Measurements from ENCODE around the gene PIGM. TPM values are rescaled to one million over a fixed set of nuclear protein-coding genes. Genes with fewer than 3 reads are reported as not detected.
"Not testable (repeated sequence)": the region's sequence is repeated elsewhere in the genome, so short reads cannot be mapped to it uniquely, and the experiment has no call there.

The PIGM gene
- total and polyA plus RNA-seq, 2 donors, result 4.6 to 6.2 TPM

DNA sequence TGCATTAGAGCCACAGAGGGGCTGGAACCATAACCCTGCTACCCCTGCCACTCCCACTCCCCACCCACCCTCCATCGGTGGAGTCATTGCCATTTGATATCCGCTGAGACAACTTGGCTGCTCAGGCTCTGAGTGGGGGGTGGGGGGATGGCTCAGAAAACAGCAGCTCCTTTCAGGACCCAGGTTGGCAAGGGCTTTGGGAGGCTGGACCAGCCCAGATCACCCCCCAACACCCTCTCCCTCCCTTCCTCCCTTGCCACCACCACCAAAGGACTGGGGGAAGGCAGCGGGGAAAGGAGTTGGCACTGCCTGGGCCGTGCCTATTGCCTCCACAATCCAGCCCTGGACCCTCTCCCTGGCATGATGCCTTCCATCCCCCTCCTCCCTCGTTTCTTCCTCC, 36.4 kb upstream of the PIGM start:
- no peak for DNase-seq (ENCODE audit: extremely low spot score)
- Histone ChIP-seq H3K27ac (ENCODE audit: low read depth) (no peak overlapping the region), H3K36me3 (ENCODE audit: insufficient read depth) (no peaks in the 10 kb centered on the region), H3K4me3 (ENCODE audit: low read depth, low read length) (no peak overlapping the region), H3K4me1 (ENCODE audit: insufficient read depth) (no peaks in the 10 kb centered on the region)
- 73% methylated on average over 5 of the region's 5 CpGs for WGBS

DNA sequence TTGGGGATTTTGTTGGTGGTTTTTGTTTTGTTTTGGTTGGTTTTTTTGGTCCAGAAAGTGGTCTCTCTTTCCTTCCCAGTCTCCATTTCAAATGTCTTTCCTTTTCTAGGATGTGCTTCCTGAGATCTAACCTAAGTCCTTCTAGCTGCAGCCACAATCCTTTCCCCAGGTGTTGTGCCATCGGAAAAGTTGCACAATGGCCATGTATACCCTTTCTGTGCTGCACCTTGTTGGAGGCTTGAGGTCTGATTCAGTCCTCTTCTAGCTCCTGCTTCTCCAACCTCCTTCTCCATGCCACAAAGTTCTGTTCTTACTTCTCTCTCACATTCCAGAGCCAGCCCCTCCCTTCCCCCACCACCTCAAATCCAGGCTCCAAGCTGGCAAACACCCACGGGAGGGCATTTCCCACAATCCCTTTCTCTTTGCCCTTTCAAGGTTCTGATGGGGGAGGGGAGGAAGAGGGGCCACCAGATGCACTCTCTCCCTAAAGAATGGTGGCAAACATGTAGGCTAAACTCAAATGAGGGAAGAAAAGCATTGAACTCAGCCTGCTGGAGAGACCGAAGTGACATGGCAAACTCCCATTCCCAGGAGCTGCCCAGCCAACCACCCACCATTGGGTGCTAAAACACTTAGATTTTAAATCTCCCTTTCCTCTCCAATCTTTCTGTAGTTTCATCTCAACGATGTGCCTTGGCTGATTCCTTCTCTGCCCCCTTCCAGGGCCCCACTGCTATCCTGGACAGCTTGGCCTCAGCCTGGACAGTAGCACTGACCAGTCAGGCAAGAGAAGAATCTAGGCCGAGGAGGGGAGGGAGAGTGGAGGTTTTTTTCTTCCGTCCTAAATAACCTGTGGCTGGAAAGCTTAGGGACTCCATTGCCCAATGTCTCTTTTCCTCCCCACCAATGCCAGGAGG, 35.3 kb upstream of the PIGM start:
- Histone ChIP-seq H3K36me3 (ENCODE audit: insufficient read depth) (no peaks in the 10 kb centered on the region), H3K4me1 (ENCODE audit: insufficient read depth) (no peaks in the 10 kb centered on the region), H3K4me3 (ENCODE audit: low read depth, low read length) (no peak overlapping the region), H3K27ac (ENCODE audit: low read depth) (no peak overlapping the region)
- WGBS, result 55% methylated on average over 6 of the region's 6 CpGs
- DNase-seq (ENCODE audit: extremely low spot score), result no peak

DNA sequence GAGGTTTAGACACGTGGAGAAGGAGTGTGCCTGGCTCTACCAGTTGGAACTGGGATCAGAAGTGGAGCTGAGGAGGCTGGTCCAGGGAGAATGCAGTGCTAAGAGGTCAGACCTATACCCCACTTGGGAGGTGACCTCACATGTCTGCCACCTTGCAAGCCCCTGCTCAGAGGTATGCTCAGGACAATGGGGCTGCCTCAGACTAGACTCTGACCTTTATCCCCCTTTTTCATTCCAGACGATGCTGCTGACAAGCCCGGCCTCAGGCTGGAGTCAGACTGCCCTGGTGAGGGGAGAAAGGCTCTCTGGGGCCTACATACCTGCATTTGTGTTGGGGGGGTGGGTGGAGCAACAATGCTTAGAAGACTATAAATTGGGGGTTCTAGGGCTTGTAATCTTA, 33.0 kb upstream of the PIGM start:
- Histone ChIP-seq H3K27ac (ENCODE audit: low read depth) (no peak overlapping the region), H3K4me1 (ENCODE audit: insufficient read depth) (no peaks in the 10 kb centered on the region), H3K4me3 (ENCODE audit: low read depth, low read length) (no peak overlapping the region), H3K36me3 (ENCODE audit: insufficient read depth) (no peaks in the 10 kb centered on the region)
- no peak for DNase-seq (ENCODE audit: extremely low spot score)
- 55% methylated on average over 3 of the region's 3 CpGs for WGBS

DNA sequence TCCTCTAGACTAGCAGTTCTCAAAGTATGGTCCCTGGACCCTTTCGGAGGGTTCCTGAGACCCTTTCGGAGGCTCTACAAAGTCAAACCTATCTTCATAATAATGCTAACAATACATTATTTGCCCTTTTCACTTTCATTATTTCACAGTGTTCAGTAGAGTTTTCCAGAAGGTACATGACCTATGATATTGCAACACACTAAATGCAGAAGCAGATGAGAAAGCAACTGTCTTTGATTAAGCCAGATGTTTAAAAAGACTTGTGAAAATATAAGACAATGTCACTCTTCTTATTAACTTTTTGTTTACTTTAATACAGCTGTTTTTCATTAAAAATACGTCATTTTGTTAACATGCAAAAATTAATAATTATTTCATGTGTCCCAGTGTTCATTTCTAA, 32.4 kb upstream of the PIGM start:
- WGBS, result 85% methylated on average over 3 of the region's 3 CpGs
- Histone ChIP-seq H3K4me3 (ENCODE audit: low read depth, low read length) (no peak overlapping the region), H3K4me1 (ENCODE audit: insufficient read depth) (no peaks in the 10 kb centered on the region), H3K36me3 (ENCODE audit: insufficient read depth) (no peaks in the 10 kb centered on the region), H3K27ac (ENCODE audit: low read depth) (no peak overlapping the region)
- no peak for DNase-seq (ENCODE audit: extremely low spot score)

DNA sequence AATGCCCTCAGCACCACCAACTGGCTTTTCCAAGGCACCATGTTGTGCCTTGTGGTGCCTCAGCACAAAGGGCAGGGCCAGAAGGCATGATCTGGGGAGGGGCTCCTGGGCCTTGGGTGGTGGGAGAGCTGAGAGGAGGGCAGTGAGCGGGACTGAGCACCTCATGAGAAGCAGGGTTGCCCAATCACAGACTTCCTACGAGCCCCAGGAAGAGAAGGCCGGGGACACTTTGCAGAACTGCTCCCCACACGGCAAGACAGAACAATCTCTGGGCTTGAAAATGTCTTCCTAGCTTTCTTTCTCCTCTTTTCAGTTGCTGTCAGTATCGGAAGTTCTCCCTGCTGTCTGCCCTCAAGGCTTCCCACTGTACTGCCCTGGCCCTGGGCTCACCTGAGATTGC, 31.4 kb upstream of the PIGM start:
- Histone ChIP-seq H3K27ac (ENCODE audit: low read depth) (no peak overlapping the region), H3K4me3 (ENCODE audit: low read depth, low read length) (no peak overlapping the region), H3K4me1 (ENCODE audit: insufficient read depth) (no peaks in the 10 kb centered on the region), H3K36me3 (ENCODE audit: insufficient read depth) (no peaks in the 10 kb centered on the region)
- no peak for DNase-seq (ENCODE audit: extremely low spot score)
- 95% methylated on average over 5 of the region's 5 CpGs for WGBS

DNA sequence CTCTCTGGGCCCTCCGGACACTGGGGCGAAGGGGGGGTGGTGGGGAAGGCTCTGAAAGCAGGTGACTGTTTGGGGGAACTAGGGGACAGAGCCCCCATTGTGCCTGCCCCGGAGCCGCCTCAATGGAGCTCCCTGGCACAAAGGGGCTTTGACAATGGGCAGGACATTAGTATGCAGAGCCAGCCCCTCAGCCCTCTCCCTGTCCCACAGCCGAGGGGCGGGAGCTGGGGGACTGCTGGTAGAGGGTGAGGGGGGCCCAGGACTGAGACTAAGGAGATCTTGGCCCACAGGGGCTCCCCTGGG, 30.4 kb upstream of the PIGM start:
- DNase-seq (ENCODE audit: extremely low spot score), result no peak
- H3K27ac ChIP-seq (ENCODE audit: low read depth), result no peak overlapping the region
- H3K4me3 ChIP-seq (ENCODE audit: low read depth, low read length), result no peak overlapping the region
- 67% methylated on average over 6 of the region's 6 CpGs for WGBS
- no peaks in the 10 kb centered on the region for H3K36me3 ChIP-seq (ENCODE audit: insufficient read depth)
- H3K4me1 ChIP-seq (ENCODE audit: insufficient read depth), result no peaks in the 10 kb centered on the region

DNA sequence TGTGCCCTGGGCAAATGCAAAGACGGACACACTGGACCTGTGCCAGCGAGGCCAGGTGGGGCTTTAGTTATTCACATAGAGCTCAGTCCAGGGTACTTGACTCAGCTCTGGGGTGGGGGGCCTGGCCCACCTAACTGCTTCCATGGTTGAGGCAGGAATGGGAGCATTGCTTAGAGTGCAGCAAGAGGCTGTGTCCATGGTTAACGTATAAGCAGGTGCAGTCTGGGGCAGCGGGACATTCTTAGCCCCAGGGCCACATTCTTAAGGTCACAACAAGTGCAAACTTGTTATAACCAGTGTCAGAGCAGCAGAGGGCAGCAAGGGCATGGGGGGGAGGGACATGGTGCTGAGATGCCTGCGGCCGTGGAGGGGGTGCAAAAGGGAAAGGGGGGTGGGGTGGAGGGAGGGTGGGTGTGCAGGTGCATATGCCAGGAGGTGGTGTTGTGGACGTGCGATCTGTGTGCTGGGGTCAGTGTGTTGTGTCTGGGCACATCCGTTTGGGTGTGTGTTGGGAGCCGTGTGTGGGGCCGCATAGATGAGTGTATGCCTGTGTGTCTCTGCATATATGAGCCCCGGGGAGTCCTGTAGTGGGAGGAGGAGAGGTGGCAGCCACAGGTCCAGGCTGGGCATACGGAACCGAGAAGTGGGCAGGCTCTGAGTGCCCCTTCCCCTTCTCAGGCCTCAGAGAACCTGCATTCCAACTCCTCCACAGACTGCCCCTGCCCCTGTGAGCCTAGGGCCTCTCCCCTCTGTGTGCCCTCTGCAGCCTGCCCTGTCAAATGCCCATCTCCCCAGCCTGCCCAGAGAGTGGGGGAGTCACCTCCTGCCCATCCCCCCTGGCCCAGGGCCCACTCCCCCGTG, 29.8 kb upstream of the PIGM start:
- Histone ChIP-seq H3K36me3 (ENCODE audit: insufficient read depth) (no peaks in the 10 kb centered on the region), H3K4me1 (ENCODE audit: insufficient read depth) (no peaks in the 10 kb centered on the region), H3K27ac (ENCODE audit: low read depth) (no peak overlapping the region), H3K4me3 (ENCODE audit: low read depth, low read length) (no peak overlapping the region)
- DNase-seq (ENCODE audit: extremely low spot score), result no peak
- 63% methylated on average over 15 of the region's 15 CpGs for WGBS

DNA sequence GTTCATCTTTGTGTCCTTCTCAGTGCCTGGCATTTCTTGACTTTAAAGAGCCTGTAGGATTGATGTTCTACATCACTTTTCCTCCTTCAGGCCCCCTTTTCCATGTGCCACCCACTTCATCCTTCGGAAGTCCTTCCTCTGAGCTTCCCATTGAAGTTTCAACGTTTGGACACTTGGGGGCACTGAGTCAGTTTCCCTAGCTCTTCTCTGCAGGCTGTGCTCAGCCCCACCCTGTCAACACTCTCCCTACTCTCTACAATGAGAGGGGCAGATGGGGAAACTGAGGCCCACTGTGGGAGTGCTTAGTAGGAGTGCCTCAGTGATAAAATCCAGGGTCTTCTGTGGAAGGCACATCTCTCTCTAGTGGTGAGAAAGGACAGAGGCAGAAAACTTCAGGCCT, 26.3 kb upstream of the PIGM start:
- WGBS, result 54% methylated on average over 2 of the region's 2 CpGs
- no peak for DNase-seq (ENCODE audit: extremely low spot score)
- H3K4me3 ChIP-seq (ENCODE audit: low read depth, low read length), result no peak overlapping the region

DNA sequence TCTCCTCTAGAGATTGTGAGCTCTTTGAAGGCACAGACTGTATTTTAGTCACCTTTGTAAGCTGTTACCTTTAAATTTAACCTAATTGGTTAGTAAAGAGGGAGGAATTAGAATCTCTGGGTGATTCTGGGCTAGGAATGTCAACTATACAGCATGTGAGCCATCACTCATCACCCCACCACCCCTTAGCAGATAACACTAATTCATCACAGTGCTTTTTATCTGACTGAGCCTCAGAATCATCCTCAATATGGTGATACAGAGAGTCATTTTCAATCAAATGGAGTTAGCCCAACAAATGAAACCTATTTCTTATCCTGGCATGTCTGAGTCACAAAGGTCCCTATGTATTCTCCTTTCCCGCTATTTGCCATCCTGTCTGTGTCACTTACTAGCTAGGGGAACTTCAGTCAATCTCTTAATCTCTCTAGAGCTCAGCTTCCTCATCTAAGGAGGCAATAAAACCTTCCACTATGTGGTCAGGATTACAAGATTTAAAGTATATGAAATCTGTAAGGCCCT, 24.9 kb upstream of the PIGM start:
- no peak for DNase-seq (ENCODE audit: extremely low spot score)
- H3K4me3 ChIP-seq (ENCODE audit: low read depth, low read length), result no peak overlapping the region
- H3K36me3 ChIP-seq (ENCODE audit: insufficient read depth), result no peaks in the 10 kb centered on the region
- 59% methylated on average over 1 of the region's 1 CpG for WGBS
- no peak overlapping the region for H3K27ac ChIP-seq (ENCODE audit: low read depth)
- no peaks in the 10 kb centered on the region for H3K4me1 ChIP-seq (ENCODE audit: insufficient read depth)

More for the DNA sequence above, 26.3 kb upstream of the PIGM start:
- Histone ChIP-seq H3K36me3 (ENCODE audit: insufficient read depth) (no peaks in the 10 kb centered on the region), H3K27ac (ENCODE audit: low read depth) (no peak overlapping the region), H3K4me1 (ENCODE audit: insufficient read depth) (no peaks in the 10 kb centered on the region)

DNA sequence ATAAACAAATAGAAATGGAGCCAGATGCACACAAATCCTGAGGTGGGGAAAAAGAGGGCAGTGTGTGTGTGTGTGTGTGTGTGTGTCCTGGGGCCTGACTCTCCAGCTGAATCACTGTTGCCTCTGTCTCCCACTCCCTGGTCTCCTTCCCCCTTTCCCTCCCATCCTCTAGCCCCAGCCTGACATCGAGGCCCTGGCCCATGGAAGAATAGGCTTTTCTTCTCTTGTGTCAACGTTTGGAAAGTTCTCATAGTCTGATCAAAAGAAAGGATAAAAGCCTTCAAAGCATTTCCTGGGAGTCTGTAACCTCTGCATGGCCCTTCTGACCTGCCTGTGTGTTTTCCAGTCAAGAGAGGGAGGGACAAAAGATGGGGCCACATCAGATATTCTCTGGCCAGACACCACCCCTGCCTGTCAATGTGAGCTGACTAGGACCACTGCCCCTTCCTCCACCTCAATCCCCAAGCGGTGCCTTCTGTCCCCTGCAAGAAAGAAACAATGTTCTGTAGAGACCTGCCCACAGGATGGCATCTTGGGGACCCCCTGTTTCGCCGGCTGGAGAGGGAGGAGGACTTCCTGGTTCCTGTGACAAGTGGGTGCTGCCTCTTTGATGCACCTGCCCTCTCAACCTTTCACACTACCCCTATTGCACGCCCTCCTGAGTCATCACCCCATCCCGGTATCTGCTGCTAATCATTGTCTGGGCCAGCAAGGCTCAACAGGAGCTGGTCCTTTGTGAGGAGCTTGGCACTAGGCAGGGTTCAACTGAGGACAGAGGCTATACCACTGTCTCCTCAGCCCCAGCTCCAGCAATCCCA, 22.0 kb upstream of the PIGM start:
- WGBS, result 73% methylated on average over 7 of the region's 7 CpGs
- Histone ChIP-seq H3K36me3 (ENCODE audit: insufficient read depth) (no peaks in the 10 kb centered on the region), H3K4me3 (ENCODE audit: low read depth, low read length) (no peak overlapping the region), H3K27ac (ENCODE audit: low read depth) (no peak overlapping the region), H3K4me1 (ENCODE audit: insufficient read depth) (no peaks in the 10 kb centered on the region)
- DNase-seq (ENCODE audit: extremely low spot score), result no peak

DNA sequence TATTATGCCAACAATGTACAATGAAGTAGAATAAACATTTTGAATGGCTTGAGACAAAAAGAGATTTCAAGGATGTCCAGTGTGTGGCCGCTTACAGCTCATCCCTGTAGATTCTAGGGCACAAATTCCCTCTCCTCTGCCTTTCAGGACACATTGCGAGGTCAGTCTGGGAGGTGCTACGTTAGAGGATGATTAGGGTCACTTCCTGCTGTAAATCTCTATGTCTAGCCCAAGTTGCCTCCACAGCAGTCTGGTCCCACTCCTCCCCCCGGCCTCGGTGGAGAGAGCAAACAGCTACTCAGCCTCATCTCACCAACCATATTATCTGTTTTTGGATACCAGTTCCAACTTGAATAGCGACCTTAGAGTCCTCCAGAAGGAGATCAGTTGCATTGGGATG, 21.1 kb upstream of the PIGM start:
- no peak overlapping the region for H3K27ac ChIP-seq (ENCODE audit: low read depth)
- H3K4me3 ChIP-seq (ENCODE audit: low read depth, low read length), result no peak overlapping the region
- no peak for DNase-seq (ENCODE audit: extremely low spot score)
- no peaks in the 10 kb centered on the region for H3K36me3 ChIP-seq (ENCODE audit: insufficient read depth)
- H3K4me1 ChIP-seq (ENCODE audit: insufficient read depth), result no peaks in the 10 kb centered on the region
- 55% methylated on average over 6 of the region's 6 CpGs for WGBS

DNA sequence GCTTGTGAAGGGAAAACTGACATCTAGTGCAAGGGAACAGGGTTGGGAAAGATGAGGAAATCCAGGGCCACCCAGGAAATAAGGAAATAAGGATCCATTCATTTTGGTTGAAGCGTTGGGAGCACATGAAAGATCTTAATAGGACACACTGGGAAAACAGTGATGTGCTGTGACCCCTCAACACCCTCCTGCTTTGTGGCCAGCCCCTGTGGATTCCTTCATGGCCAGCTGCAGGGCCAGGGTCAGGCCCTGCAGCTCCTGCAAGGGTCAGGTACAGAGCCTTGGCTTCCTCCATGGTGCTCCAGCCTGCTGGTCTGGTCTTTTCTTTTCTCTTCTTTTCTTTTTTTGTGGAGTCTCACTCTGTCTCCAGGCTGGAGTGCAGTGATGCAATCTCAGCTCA, 18.8 kb upstream of the PIGM start:
- Histone ChIP-seq H3K36me3 (ENCODE audit: insufficient read depth) (no peaks in the 10 kb centered on the region), H3K4me1 (ENCODE audit: insufficient read depth) (no peaks in the 10 kb centered on the region), H3K4me3 (ENCODE audit: low read depth, low read length) (no peak overlapping the region), H3K27ac (ENCODE audit: low read depth) (no peak overlapping the region)
- WGBS, result 94% methylated on average over 1 of the region's 1 CpG
- DNase-seq (ENCODE audit: extremely low spot score), result no peak

DNA sequence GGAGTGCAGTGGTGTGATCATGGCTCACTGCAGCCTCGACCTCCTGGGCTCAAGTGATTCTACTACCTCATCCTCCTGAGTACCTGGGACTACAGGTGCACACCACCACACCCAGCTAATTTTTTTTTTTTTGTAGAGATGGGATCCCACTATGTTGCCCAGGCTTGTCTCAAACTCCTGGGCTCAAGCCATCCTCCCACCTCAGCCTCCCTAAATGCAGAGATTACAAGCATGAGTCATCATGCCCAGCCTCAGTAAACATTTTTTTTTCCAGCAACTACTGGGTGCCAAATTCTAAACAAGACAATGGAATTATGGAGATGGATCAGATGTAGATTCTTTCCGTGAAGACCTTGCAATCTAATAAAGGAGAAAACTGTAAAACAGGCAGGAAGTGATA, 18.4 kb upstream of the PIGM start:
- H3K4me1 ChIP-seq (ENCODE audit: insufficient read depth); H3K27ac ChIP-seq (ENCODE audit: low read depth); H3K4me3 ChIP-seq (ENCODE audit: low read depth, low read length); DNase-seq (ENCODE audit: extremely low spot score); H3K36me3 ChIP-seq (ENCODE audit: insufficient read depth): not testable (repeated sequence)
- 71% methylated on average over 2 of the region's 2 CpGs for WGBS

Measured in urinary bladder (tissue), 4 donors.